ENCODE measurements around the gene PI4K2A.

Gene PI4K2A

DNA sequence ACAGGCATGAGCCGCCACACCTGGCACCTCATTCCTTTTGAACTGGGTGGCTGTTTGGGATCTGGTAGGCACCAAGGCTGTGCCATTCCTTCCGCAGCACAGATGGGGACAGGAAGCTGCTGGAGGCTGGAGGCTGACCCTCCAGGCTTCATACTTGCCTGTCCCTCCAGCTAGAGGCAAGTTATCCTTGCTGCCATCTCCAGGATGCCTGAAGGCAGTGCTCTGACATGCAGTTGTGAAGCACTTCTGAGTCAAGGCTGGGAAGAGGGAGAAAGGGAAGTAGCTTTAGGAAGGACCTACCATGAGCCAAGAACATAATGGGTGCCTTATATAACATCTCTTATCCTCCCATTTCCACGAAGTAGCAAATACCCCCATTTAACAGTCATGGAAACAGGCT is 82.5 kb downstream of the PI4K2A start:
- Histone ChIP-seq H3K27me3 (ENCODE audit: control insufficient read depth in 5 of 5, insufficient read depth in 4 of 5, low read length in 5 of 5) (no peaks in the 10 kb centered on the region), H3K4me3 (ENCODE audit: low read depth in 1 of 5, low read length in 5 of 5) (no peak overlapping the region), H3K4me1 (ENCODE audit: control insufficient read depth in 5 of 5, insufficient read depth in 5 of 5, low read length in 5 of 5) (peaks cover 7 to 21% (median 18%) of the 10 kb centered on the region in 5 donors), H3K36me3 (ENCODE audit: control insufficient read depth in 5 of 5, insufficient read depth in 5 of 5, low read length in 5 of 5) (peaks cover 0 to under 1% (median 0%) of the 10 kb centered on the region in 5 donors), H3K27ac (ENCODE audit: low read depth, low read length) (no peak overlapping the region), H3K9me3 (ENCODE audit: control insufficient read depth in 5 of 5, low read length in 5 of 5) (no peaks in the 10 kb centered on the region), H3K9ac (ENCODE audit: low read length in 5 of 5) (no peak overlapping the region)

DNA sequence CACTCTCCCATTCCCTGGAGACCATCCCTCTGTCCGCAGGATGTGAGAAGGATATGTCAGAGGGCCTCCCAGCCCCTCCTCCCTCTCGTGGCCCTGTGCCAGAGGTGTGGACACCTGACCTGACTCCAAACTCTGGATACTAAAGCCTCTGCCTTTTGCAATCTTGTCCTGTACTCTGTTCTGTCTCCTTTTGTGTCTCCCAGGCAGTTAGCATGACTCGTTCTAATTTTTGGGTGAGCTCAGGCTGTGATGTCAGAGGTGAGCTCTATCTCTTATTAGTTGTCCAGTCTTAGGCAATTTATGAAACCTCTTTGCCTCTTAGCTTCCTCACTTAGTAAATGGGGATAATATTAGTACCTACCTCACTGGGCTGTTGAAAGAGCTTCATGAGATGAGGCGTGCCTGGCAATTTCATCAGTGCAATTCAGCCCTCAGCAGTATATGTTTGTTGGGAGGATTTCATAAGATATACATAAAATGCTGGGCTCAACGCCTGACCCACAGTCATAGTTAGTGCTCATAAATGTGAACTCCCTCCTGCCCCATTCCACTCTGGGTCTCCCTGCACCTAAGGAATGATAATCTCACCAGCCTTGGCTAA is 84.0 kb downstream of the PI4K2A start:
- Histone ChIP-seq H3K4me1 (ENCODE audit: control insufficient read depth in 5 of 5, insufficient read depth in 5 of 5, low read length in 5 of 5) (peaks cover 0 to 9% (median 5%) of the 10 kb centered on the region in 5 donors), H3K27ac (ENCODE audit: low read depth, low read length) (no peak overlapping the region), H3K36me3 (ENCODE audit: control insufficient read depth in 5 of 5, insufficient read depth in 5 of 5, low read length in 5 of 5) (no peaks in the 10 kb centered on the region), H3K9ac (ENCODE audit: low read length in 5 of 5) (no peak overlapping the region), H3K9me3 (ENCODE audit: control insufficient read depth in 5 of 5, low read length in 5 of 5) (no peaks in the 10 kb centered on the region), H3K4me3 (ENCODE audit: low read depth in 1 of 5, low read length in 5 of 5) (no peak overlapping the region), H3K27me3 (ENCODE audit: control insufficient read depth in 5 of 5, insufficient read depth in 4 of 5, low read length in 5 of 5) (no peaks in the 10 kb centered on the region)

All from subcutaneous abdominal adipose tissue (tissue), 5 donors.